ENCODE data around the gene FGF10. TPM values are rescaled to one million over a fixed set of nuclear protein-coding genes. Genes with fewer than 3 reads are reported as not detected.

FGF10 gene
- 10 to 100 TPM; 15.7 to 50.0 (median 26.3) TPM for total RNA-seq

DNA sequence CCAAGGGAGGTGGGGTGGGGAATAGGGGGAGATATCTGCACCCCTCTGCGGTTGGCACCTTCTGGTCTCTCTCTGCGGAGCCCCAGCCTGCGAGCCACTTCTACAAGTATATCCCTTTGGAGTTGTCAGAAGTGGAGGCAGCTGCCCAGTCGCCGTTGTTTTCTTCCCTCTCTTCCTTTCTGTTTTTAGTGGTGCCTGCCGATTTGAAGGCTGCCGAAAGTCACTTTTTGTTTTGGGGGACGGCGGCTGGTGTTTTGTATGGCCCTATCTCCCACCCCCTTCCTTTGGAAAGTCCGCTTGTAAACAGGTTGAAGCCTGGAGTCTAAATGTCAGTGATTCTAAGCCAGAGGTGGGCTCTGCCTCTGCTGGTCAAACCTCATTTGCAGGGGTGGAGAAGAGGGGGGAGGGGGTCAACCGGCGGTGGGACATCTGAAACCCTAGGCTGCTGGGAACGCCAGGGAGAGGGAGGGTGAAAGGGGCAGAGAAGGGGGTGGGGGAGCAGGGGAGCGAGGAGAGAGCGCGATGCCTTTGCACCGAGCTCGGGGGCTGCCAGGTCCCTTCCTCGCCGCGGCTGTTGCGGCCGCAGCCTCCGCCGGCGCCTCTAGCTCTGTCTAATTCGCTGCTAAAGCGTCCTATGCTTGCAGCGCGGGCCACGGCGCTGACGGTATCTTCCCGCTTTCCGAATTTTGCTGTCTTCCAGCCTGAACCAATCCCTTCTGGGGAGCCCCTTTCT is at the start of gene FGF10:
TSS of gene FGF10 (minus strand) at position 331 of the 733 bp plus-strand sequence. CDS start 738 bp downstream, outside the sequence.
- DNase-seq (ENCODE audit: low spot score) (no peak), ATAC-seq (ENCODE audit: low FRiP score) (peak; percentile 61)
- TF ChIP-seq, protein P1, sequence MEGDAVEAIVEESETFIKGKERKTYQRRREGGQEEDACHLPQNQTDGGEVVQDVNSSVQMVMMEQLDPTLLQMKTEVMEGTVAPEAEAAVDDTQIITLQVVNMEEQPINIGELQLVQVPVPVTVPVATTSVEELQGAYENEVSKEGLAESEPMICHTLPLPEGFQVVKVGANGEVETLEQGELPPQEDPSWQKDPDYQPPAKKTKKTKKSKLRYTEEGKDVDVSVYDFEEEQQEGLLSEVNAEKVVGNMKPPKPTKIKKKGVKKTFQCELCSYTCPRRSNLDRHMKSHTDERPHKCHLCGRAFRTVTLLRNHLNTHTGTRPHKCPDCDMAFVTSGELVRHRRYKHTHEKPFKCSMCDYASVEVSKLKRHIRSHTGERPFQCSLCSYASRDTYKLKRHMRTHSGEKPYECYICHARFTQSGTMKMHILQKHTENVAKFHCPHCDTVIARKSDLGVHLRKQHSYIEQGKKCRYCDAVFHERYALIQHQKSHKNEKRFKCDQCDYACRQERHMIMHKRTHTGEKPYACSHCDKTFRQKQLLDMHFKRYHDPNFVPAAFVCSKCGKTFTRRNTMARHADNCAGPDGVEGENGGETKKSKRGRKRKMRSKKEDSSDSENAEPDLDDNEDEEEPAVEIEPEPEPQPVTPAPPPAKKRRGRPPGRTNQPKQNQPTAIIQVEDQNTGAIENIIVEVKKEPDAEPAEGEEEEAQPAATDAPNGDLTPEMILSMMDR (IDR thresholded peaks at IDR 0.05), result no peak

- TF ChIP-seq, protein P1 (IDR thresholded peaks at IDR 0.05), result no peak
- no peak for DNase-seq (ENCODE audit: low spot score)
- ATAC-seq (ENCODE audit: low FRiP score), result no peak
These were observed 37.7 kb upstream of the FGF10 start for GRCh38 chr5:44426944-44427343.

DNA sequence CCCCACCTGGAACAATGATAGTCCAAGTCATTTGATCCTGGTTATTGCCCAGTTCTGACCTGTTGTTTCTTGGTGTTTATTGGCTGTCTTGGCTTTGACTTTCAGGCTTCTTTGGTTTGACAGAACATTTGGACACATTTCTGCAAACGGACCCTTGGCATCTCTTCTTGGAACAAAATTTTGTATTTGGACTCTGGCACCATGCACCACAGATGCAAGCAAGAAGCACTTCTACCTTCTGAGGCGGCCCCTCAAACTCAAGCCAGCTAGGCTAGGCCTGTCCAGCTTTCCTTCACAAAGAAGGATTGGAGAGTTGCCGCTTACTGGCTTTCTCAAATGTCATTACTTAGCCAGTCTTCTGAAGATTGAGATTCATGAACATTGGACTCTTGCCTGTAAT is 23.1 kb upstream of the FGF10 start:
- TF ChIP-seq, protein P1 (IDR thresholded peaks at IDR 0.05), result no peak
- DNase-seq (ENCODE audit: low spot score) (no peak), ATAC-seq (ENCODE audit: low FRiP score) (no peak)

DNA sequence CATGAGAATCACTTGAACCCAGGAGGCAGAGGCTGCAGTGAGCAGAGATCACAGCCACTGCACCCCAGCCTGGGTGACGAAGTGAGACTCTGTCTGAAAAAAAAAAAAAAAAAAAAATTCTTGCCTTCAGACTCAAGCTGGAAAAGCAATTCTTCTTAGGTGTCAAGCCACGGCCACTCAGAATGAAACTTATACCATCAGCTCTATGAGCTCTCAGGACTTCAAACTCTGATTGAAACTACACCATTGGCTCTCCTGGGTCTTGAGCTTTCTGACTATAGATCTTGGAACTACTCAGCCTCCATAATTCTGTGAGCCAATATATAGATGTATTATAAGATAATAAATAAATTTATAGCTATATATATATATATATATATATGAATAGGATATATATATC is 12.9 kb upstream of the FGF10 start:
- no peak for DNase-seq (ENCODE audit: low spot score)
- no peak for ATAC-seq (ENCODE audit: low FRiP score)
- TF ChIP-seq, protein P1 (IDR thresholded peaks at IDR 0.05), result no peak

DNA sequence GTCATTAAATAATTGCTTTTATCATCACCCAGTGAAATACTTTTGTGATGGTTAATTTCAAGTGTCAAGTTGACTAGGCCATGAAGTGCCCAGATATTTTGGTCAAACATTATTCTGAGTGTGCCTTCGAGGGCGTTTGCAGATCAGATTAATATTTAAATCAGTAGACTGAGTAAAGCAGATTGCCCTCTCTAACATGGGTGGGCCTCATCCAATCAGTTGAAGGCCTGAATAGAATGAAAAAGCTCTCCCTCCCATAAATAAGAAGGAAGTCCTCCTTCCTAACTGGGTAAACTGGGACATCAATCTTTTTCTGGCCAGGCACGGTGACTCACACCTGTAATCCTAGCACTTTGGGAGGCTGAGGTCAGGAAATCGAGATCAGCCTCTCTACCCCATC is 12.4 kb upstream of the FGF10 start:
- no peak for ATAC-seq (ENCODE audit: low FRiP score)
- TF ChIP-seq, protein P1 (IDR thresholded peaks at IDR 0.05), result no peak

DNA sequence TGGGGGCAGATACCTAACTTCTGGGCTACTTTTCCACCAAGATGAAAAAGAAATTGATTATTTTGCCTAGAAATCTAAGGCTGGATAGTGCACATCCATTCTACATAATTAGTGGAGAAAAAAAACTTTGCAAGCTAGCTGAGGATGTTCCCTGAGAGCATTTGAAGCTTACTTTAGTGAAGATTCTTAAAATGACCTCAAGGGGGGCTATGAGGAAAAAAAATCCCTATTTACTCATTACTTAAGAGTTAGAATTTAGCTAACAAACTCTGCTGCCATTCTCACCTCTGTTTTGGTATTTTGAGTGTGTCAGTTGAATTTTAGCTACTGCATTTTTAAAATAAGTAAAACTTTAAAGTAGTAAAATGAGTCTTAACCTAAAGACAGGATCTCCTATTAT is 9.2 kb upstream of the FGF10 start:
- DNase-seq (ENCODE audit: low spot score) (no peak), ATAC-seq (ENCODE audit: low FRiP score) (no peak)
- TF ChIP-seq, protein P1 (IDR thresholded peaks at IDR 0.05), result no peak

More for the DNA sequence above, 12.4 kb upstream of the FGF10 start:
- no peak for DNase-seq (ENCODE audit: low spot score)

DNA sequence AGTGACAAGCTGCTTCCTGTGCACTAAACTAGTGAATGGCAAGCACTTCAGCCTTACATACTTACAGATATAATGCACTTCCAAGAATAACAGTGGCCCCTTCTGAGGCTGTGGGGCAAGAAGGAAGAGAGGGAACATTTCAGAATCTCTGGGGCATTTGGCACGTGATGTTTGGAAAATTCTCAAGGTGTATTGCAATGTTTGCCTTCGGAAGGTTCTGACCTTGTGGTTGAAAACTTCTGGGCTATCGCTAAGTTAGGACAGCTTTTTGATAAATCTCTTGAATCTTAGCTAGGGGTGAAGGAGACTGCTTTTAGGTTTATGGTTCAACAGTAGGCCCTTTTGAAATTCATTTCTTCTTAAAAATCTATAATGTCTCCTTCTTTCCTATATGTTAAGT is 7.1 kb upstream of the FGF10 start:
- ATAC-seq (ENCODE audit: low FRiP score) (no peak), DNase-seq (ENCODE audit: low spot score) (no peak)

More for the DNA sequence above, 7.1 kb upstream of the FGF10 start:
- TF ChIP-seq, protein P1 (IDR thresholded peaks at IDR 0.05), result no peak

All from omental fat pad (tissue), 4 donors.